Neural progenitor cell (in vitro differentiated cells): ENCODE data around the gene ADAMTS15. TPM values are rescaled to one million over a fixed set of nuclear protein-coding genes. Genes with fewer than 3 reads are reported as not detected.

Experiments
- DNase-seq: peaks from one replicate; pipeline ENCODE4 v3.0.0-alpha.2; 2016; ENCODE audit warnings: low spot score
- H2AFZ ChIP-seq: fragments of 200-600 bp; sonication (generic); replicated peaks from 2 replicates; pipeline ENCODE4 v1.6.1; 2016; ENCODE audit warnings: antibody characterized with exemption
- H3F3A ChIP-seq: fragments of 200-600 bp; sonication (generic); 2 replicates; pipeline ENCODE4 v1.6.1; 2016; ENCODE audit warnings: antibody characterized with exemption, low read depth
- H3K27ac ChIP-seq: fragments of 200-600 bp; sonication (generic); 2 replicates; pipeline ENCODE4 v1.5.1; 2016; ENCODE audit warnings: mild to moderate bottlenecking
- H3K27me3 ChIP-seq: fragments of 200-600 bp; sonication (generic); 2 replicates; pipeline ENCODE4 v1.6.1; 2016; ENCODE audit warnings: mild to moderate bottlenecking, moderate library complexity
- H3K36me3 ChIP-seq: fragments of 200-600 bp; sonication (generic); 2 replicates; pipeline ENCODE4 v1.5.1; 2016
- H3K4me1 ChIP-seq: fragments of 200-600 bp; sonication (generic); 2 replicates; pipeline ENCODE4 v1.6.1; 2016; ENCODE audit warnings: mixed run types
- H3K4me2 ChIP-seq: fragments of 200-600 bp; sonication (generic); 2 replicates; pipeline ENCODE4 v1.6.1; 2016
- H3K4me3 ChIP-seq: fragments of 200-600 bp; sonication (generic); 2 replicates; pipeline ENCODE4 v1.5.1; 2016
- H3K79me2 ChIP-seq: fragments of 200-600 bp; sonication (generic); 2 replicates; pipeline ENCODE4 v1.6.1; 2016; ENCODE audit warnings: low read depth
- H3K9ac ChIP-seq: fragments of 200-600 bp; sonication (generic); 2 replicates; pipeline ENCODE4 v1.6.1; 2016
- H3K9me3 ChIP-seq: fragments of 200-600 bp; sonication (generic); 2 replicates; pipeline ENCODE4 v1.5.1; 2016; ENCODE audit warnings: low read depth
- H4K20me1 ChIP-seq: fragments of 200-600 bp; sonication (generic); 2 replicates; pipeline ENCODE4 v1.6.1; 2016; ENCODE audit warnings: low read depth
- H3K27ac Mint-ChIP-seq: 3 replicates; pipeline ENCODE4 v1.8.0; 2021; ENCODE audit warnings: mixed read lengths
- H3K27me3 Mint-ChIP-seq: 2 replicates; pipeline ENCODE4 v1.8.0; 2022; ENCODE audit warnings: low read depth, mild to moderate bottlenecking, inconsistent platforms, moderate library complexity, mixed read lengths; ENCODE audit not compliant: insufficient read depth
- H3K36me3 Mint-ChIP-seq: 3 replicates; pipeline ENCODE4 v1.8.0; 2021; ENCODE audit warnings: mixed read lengths
- H3K4me1 Mint-ChIP-seq: 3 replicates; pipeline ENCODE4 v1.8.0; 2021; ENCODE audit warnings: mixed read lengths
- H3K4me3 Mint-ChIP-seq: 3 replicates; pipeline ENCODE4 v1.8.0; 2021; ENCODE audit warnings: mild to moderate bottlenecking, moderate library complexity, mixed read lengths
- H3K9me3 Mint-ChIP-seq: 3 replicates; pipeline ENCODE4 v1.8.0; 2020; ENCODE audit warnings: mixed read lengths
- CTCF ChIP-seq: fragments of 200-600 bp; sonication (generic); IDR thresholded peaks from 2 replicates; pipeline ENCODE4 v1.5.1; 2017; ENCODE audit warnings: antibody characterized with exemption, mild to moderate bottlenecking
- EZH2 ChIP-seq: fragments of 200-600 bp; sonication (generic); IDR thresholded peaks from 2 replicates; pipeline ENCODE4 v1.6.1; 2017; ENCODE audit warnings: antibody characterized with exemption, mild to moderate bottlenecking, moderate library complexity
- EZH2phosphoT487 ChIP-seq: fragments of 200-600 bp; sonication (generic); IDR thresholded peaks from 2 replicates; pipeline ENCODE4 v1.6.1; 2017; ENCODE audit warnings: antibody characterized with exemption
- total RNA-seq: library from RNA; depleted of rRNA; stranded (reverse); fragments of >200 nt; gene quantifications from 2 replicates; pipeline ENCODE4 v1.2.3, GENCODE V29; 2015; ENCODE audit warnings: low replicate concordance

The ADAMTS15 gene
- total RNA-seq, 1 donor from 2014 or later: 0.09 TPM

GRCh38 chr11:130485983-130486382, 37.5 kb downstream of the ADAMTS15 start:
- Histone ChIP-seq H3F3A (no peaks in the 10 kb centered on the region), H3K4me2 (no peak overlapping the region), H4K20me1 (no peaks in the 10 kb centered on the region), H3K79me2 (no peaks in the 10 kb centered on the region), H2AFZ (no peak overlapping the region), H3K36me3 (no peaks in the 10 kb centered on the region), H3K4me1 (no peaks in the 10 kb centered on the region), H3K9ac (no peak overlapping the region), H3K9me3 (no peaks in the 10 kb centered on the region), H3K4me3 (no peak overlapping the region), H3K27me3 (no peaks in the 10 kb centered on the region), H3K27ac (no peak overlapping the region)
- DNase-seq: no peak
- peaks cover 21% of the 10 kb centered on the region for H3K4me1 Mint-ChIP-seq
- no peak overlapping the region for H3K4me3 Mint-ChIP-seq
- H3K36me3 Mint-ChIP-seq: no peaks in the 10 kb centered on the region
- H3K27me3 Mint-ChIP-seq: no peaks in the 10 kb centered on the region
- H3K27ac Mint-ChIP-seq: peak overlapping the region; percentile 7
- peaks cover 3% of the 10 kb centered on the region for H3K9me3 Mint-ChIP-seq
- TF ChIP-seq EZH2phosphoT487 (no peak), EZH2 (no peak)

GRCh38 chr11:130486391-130486836, 38.0 kb downstream of the ADAMTS15 start:
- Mint-ChIP-seq H3K4me1 (peaks cover 21% of the 10 kb centered on the region), H3K27me3 (no peaks in the 10 kb centered on the region), H3K36me3 (no peaks in the 10 kb centered on the region), H3K9me3 (peaks cover 3% of the 10 kb centered on the region), H3K4me3 (no peak overlapping the region), H3K27ac (peak overlapping the region; percentile 7)
- Histone ChIP-seq H2AFZ (no peak overlapping the region), H3K9me3 (no peaks in the 10 kb centered on the region), H3K36me3 (no peaks in the 10 kb centered on the region), H3K4me1 (no peaks in the 10 kb centered on the region), H3K27me3 (no peaks in the 10 kb centered on the region), H3K4me3 (no peak overlapping the region), H3K27ac (no peak overlapping the region), H3F3A (no peaks in the 10 kb centered on the region), H4K20me1 (no peaks in the 10 kb centered on the region), H3K79me2 (no peaks in the 10 kb centered on the region), H3K4me2 (no peak overlapping the region), H3K9ac (no peak overlapping the region)
- DNase-seq: no peak
- TF ChIP-seq CTCF (no peak), EZH2 (no peak), EZH2phosphoT487 (no peak)

GRCh38 chr11:130486987-130487923, 38.8 kb downstream of the ADAMTS15 start:
- no peak for DNase-seq
- no peaks in the 10 kb centered on the region for H3K4me1 ChIP-seq
- H4K20me1 ChIP-seq: no peaks in the 10 kb centered on the region
- H3K4me3 ChIP-seq: no peak overlapping the region
- no peaks in the 10 kb centered on the region for H3K27me3 ChIP-seq
- no peak overlapping the region for H3K4me2 ChIP-seq
- TF ChIP-seq EZH2: no peak
- no peak for TF ChIP-seq CTCF
- no peak for TF ChIP-seq EZH2phosphoT487
- no peaks in the 10 kb centered on the region for H3F3A ChIP-seq
- no peaks in the 10 kb centered on the region for H3K36me3 Mint-ChIP-seq
- peaks cover 3% of the 10 kb centered on the region for H3K9me3 Mint-ChIP-seq
- H3K36me3 ChIP-seq: no peaks in the 10 kb centered on the region
- no peak overlapping the region for H3K27ac ChIP-seq
- no peak overlapping the region for H3K4me3 Mint-ChIP-seq
- H3K4me1 Mint-ChIP-seq: peaks cover 21% of the 10 kb centered on the region
- H3K79me2 ChIP-seq: no peaks in the 10 kb centered on the region
- H3K9me3 ChIP-seq: no peaks in the 10 kb centered on the region
- peak overlapping the region; percentile 22 for H2AFZ ChIP-seq
- no peaks in the 10 kb centered on the region for H3K27me3 Mint-ChIP-seq
- peak overlapping the region; percentile 58 for H3K27ac Mint-ChIP-seq
- no peak overlapping the region for H3K9ac ChIP-seq
